Esophagus (tissue), 2 donors: ENCODE data around the gene SEC22C. TPM values are rescaled to one million over a fixed set of nuclear protein-coding genes. Genes with fewer than 3 reads are reported as not detected.
A peak's percentile ranks its signal among the peaks of the same experiment; 100 is the strongest.
"Not testable (repeated sequence)": the region's sequence is repeated elsewhere in the genome, so short reads cannot be mapped to it uniquely, and the experiment has no call there.

Experiments
- H3K27ac ChIP-seq, 2 donors: one replicate each; pipeline ENCODE4 v1.5.1; 2013; ENCODE audit warnings: low read depth in 2 of 2, mild to moderate bottlenecking in 2 of 2, inconsistent platforms in 1 of 2, low read length in 1 of 2, moderate library complexity in 1 of 2
- H3K27me3 ChIP-seq, 2 donors: one replicate each; pipeline ENCODE4 v1.6.1; 2013; ENCODE audit warnings: low read length in 2 of 2, control low read depth in 1 of 2, mild to moderate bottlenecking in 1 of 2; ENCODE audit not compliant: insufficient read depth in 2 of 2, control insufficient read depth in 1 of 2
- H3K36me3 ChIP-seq, 2 donors: one replicate each; pipeline ENCODE4 v1.6.1; 2013; ENCODE audit warnings: low read length in 1 of 2; ENCODE audit not compliant: control insufficient read depth in 2 of 2, insufficient read depth in 2 of 2
- H3K4me1 ChIP-seq, 2 donors: one replicate each; pipeline ENCODE4 v1.6.1; 2013; ENCODE audit warnings: low read length in 1 of 2; ENCODE audit not compliant: control insufficient read depth in 2 of 2, insufficient read depth in 2 of 2
- H3K4me3 ChIP-seq, 2 donors: one replicate each; pipeline ENCODE4 v1.5.1; 2013; ENCODE audit warnings: low read length in 2 of 2, mild to moderate bottlenecking in 2 of 2, low read depth in 1 of 2, moderate library complexity in 1 of 2
- H3K9me3 ChIP-seq, 2 donors: one replicate each; pipeline ENCODE4 v1.6.1; 2013; ENCODE audit warnings: mild to moderate bottlenecking in 2 of 2, low read depth in 1 of 2, low read length in 1 of 2, moderate library complexity in 1 of 2; ENCODE audit not compliant: control insufficient read depth in 2 of 2, insufficient read depth in 1 of 2
- WGBS, 2 donors: extraction: QIAGEN DNeasy Blood & Tissue Kit; methylation state at CpG; one replicate each; pipeline ENCODE4 v1.1.7; 2013; 5-methylcytosine and 5-hydroxymethylcytosine counted together
- polyA plus RNA-seq, 2 donors: library from polyadenylated mRNA; stranded (reverse); fragments of 200-250 nt; gene quantifications; one replicate each; pipeline ENCODE4 v1.2.3, GENCODE V29; 2013
- donor health status: healthy with polysubstance abuse.
- donor health status: Bipolar disorder and iron deficiency.

SEC22C gene
- polyA plus RNA-seq, 2 donors, result 5.0 to 10.0 TPM

GRCh38 chr3:42600958-42601675, 19.4 kb upstream of the SEC22C start:
- H3K36me3 ChIP-seq, result no peaks in the 10 kb centered on the region
- H3K27ac ChIP-seq, result peak overlapping the region; percentile 99 to 100
- H3K4me1 ChIP-seq, result no peaks in the 10 kb centered on the region
- no peaks in the 10 kb centered on the region for H3K27me3 ChIP-seq
- H3K9me3 ChIP-seq, result no peaks in the 10 kb centered on the region
- H3K4me3 ChIP-seq, result peak overlapping the region; percentile 87 to 92
- 0 to 1% methylated on average over 31 of the region's 31 CpGs for WGBS, 2 donors

- no peaks in the 10 kb centered on the region for H3K9me3 ChIP-seq
- no peaks in the 10 kb centered on the region for H3K27me3 ChIP-seq
- no peaks in the 10 kb centered on the region for H3K4me1 ChIP-seq
- peak within 1 kb of the TSS; percentile 99 to 100 for H3K27ac ChIP-seq
- H3K36me3 ChIP-seq, result no peaks in the 10 kb centered on the region
- WGBS, 2 donors, result 0% methylated on average over 58 to 76 of the region's 76 CpGs
- peak within 1 kb of the TSS; percentile 87 to 92 for H3K4me3 ChIP-seq
Measured at GRCh38 chr3:42600111-42600957, 18.6 kb upstream of the SEC22C start, which contains the start of gene NKTR. TSS of gene NKTR (plus strand) at chr3:42600686. CDS start at chr3:42601007, 321 bp downstream.

- not testable (repeated sequence) for H3K9me3 ChIP-seq, H3K36me3 ChIP-seq, H3K4me3 ChIP-seq, H3K4me1 ChIP-seq, H3K27me3 ChIP-seq, H3K27ac ChIP-seq
- 91 to 95% methylated on average over 7 of the region's 7 CpGs for WGBS, 2 donors
Measured at GRCh38 chr3:42597098-42597497, 15.3 kb upstream of the SEC22C start.

- WGBS, 2 donors, result 93 to 96% methylated on average over 4 of the region's 4 CpGs
- H3K9me3 ChIP-seq, result no peaks in the 10 kb centered on the region
- no peaks in the 10 kb centered on the region for H3K36me3 ChIP-seq
- H3K27me3 ChIP-seq, result no peaks in the 10 kb centered on the region
- no peak overlapping the region for H3K4me3 ChIP-seq
- peaks cover 0 to 6% of the 10 kb centered on the region in 2 donors for H3K4me1 ChIP-seq
- H3K27ac ChIP-seq, result no peak overlapping the region
Measured at GRCh38 chr3:42595682-42596081, 13.9 kb upstream of the SEC22C start.

GRCh38 chr3:42593635-42594034, 11.9 kb upstream of the SEC22C start:
- WGBS, 2 donors, result 94 to 97% methylated on average over 1 of the region's 1 CpG
- Histone ChIP-seq H3K27ac (no peak overlapping the region), H3K4me3 (no peak overlapping the region), H3K9me3 (no peaks in the 10 kb centered on the region), H3K4me1 (peaks cover 0 to 14% of the 10 kb centered on the region in 2 donors), H3K36me3 (no peaks in the 10 kb centered on the region), H3K27me3 (no peaks in the 10 kb centered on the region)

GRCh38 chr3:42591811-42592210, 10.0 kb upstream of the SEC22C start:
- Histone ChIP-seq H3K4me1 (peaks cover 0 to 14% of the 10 kb centered on the region in 2 donors), H3K27me3 (no peaks in the 10 kb centered on the region), H3K36me3 (no peaks in the 10 kb centered on the region), H3K4me3 (peak overlapping the region in 1 of 2 donors; percentile 72), H3K27ac (peak overlapping the region; percentile 80 to 91), H3K9me3 (no peaks in the 10 kb centered on the region)
- 51 to 60% methylated on average over 4 of the region's 4 CpGs for WGBS, 2 donors

- peak overlapping the region; percentile 80 to 91 for H3K27ac ChIP-seq
Measured at GRCh38 chr3:42590989-42591756, 9.4 kb upstream of the SEC22C start.

GRCh38 chr3:42589382-42590109, 7.8 kb upstream of the SEC22C start:
- WGBS, 2 donors, result 90 to 92% methylated on average over 20 of the region's 20 CpGs
- peak overlapping the region; percentile 71 to 91 for H3K27ac ChIP-seq
- H3K27me3 ChIP-seq, result no peaks in the 10 kb centered on the region
- H3K9me3 ChIP-seq, result no peaks in the 10 kb centered on the region
- H3K36me3 ChIP-seq, result no peaks in the 10 kb centered on the region
- peaks cover 0 to 14% of the 10 kb centered on the region in 2 donors for H3K4me1 ChIP-seq
- H3K4me3 ChIP-seq, result peak overlapping the region in 1 of 2 donors; percentile 72

More at GRCh38 chr3:42590989-42591756, 9.4 kb upstream of the SEC22C start:
- H3K9me3 ChIP-seq, result no peaks in the 10 kb centered on the region
- WGBS, 2 donors, result 6 to 8% methylated on average over 42 to 44 of the region's 44 CpGs
- H3K36me3 ChIP-seq, result no peaks in the 10 kb centered on the region
- peak overlapping the region; percentile 54 to 72 for H3K4me3 ChIP-seq
- no peaks in the 10 kb centered on the region for H3K27me3 ChIP-seq
- H3K4me1 ChIP-seq, result peaks cover 0 to 14% of the 10 kb centered on the region in 2 donors

- H3K4me1 ChIP-seq, result peaks cover 0 to 14% of the 10 kb centered on the region in 2 donors
- no peak overlapping the region for H3K4me3 ChIP-seq
- no peaks in the 10 kb centered on the region for H3K27me3 ChIP-seq
- H3K27ac ChIP-seq, result no peak overlapping the region
- WGBS, 2 donors, result 67 to 68% methylated on average over 5 of the region's 5 CpGs
- no peaks in the 10 kb centered on the region for H3K36me3 ChIP-seq
- H3K9me3 ChIP-seq, result no peaks in the 10 kb centered on the region
Measured at GRCh38 chr3:42588625-42589024, 6.9 kb upstream of the SEC22C start.
